Left lung (tissue), 10 donors: ENCODE results near the gene AMZ2. TPM values are rescaled to one million over a fixed set of nuclear protein-coding genes. Genes with fewer than 3 reads are reported as not detected.
A peak's percentile ranks its signal among the peaks of the same experiment; 100 is the strongest.

Experiments
- ATAC-seq: fragments of 200-7000 bp; cut with Tn5 transposase; one replicate; pipeline ENCODE4 v1.9.1; 2020; ENCODE audit warnings: moderate library complexity
- DNase-seq, 4 donors: peaks; one replicate each; pipeline ENCODE4 v3.0.0-alpha.2; 2013 to 2020
- H3K27ac ChIP-seq, 2 donors: fragments of 200-600 bp; sonication (generic) in 1 of 2; one replicate each; pipeline versions ENCODE4 v1.5.0 to v1.8.0; 2020 to 2021
- H3K27me3 ChIP-seq, 2 donors: fragments of 200-600 bp; sonication (generic) in 1 of 2; one replicate each; pipeline versions ENCODE4 v1.5.0 to v1.8.0; 2020 to 2021
- H3K36me3 ChIP-seq, 2 donors: fragments of 200-600 bp; sonication (generic) in 1 of 2; one replicate each; pipeline versions ENCODE4 v1.5.0 to v1.8.0; 2020 to 2021
- H3K4me1 ChIP-seq, 2 donors: fragments of 200-600 bp; one replicate each; pipeline ENCODE4 v1.8.0; 2021
- H3K4me3 ChIP-seq, 2 donors: fragments of 200-600 bp; sonication (generic) in 1 of 2; one replicate each; pipeline versions ENCODE4 v1.5.0 to v1.8.0; 2020 to 2021; ENCODE audit warnings: mild to moderate bottlenecking in 1 of 2
- H3K9me3 ChIP-seq, 2 donors: fragments of 200-600 bp; sonication (generic) in 1 of 2; one replicate each; pipeline versions ENCODE4 v1.5.0 to v1.8.0; 2020 to 2021
- intact Hi-C, 2 donors: fragments of 100-400 bp; cut with DNase I; formaldehyde crosslinking; loops; one replicate each; pipeline versions ENCODE4 v1.11.2 to v1.14.2; 2022
- polyA plus RNA-seq, 6 donors: library from polyadenylated mRNA; unstranded; fragments of 120-200 nt; gene quantifications; one replicate each; pipeline ENCODE4 v1.2.1, GENCODE V29; 2013; ENCODE audit not compliant: insufficient read length in 6 of 6
- total RNA-seq, 2 donors: library from RNA; stranded (reverse); fragmentation: NEBNext Ultra II Directional; extraction: Animal tissue kit (Norgen Biotek cat#: 25700); gene quantifications; one replicate each; pipeline ENCODE4 v1.2.1, GENCODE V29; 2021
- TF ChIP-seq, protein P1 (sequence below), 2 donors: fragments of 200-600 bp; sonication (generic) in 1 of 2; IDR thresholded peaks; one replicate each; pipeline versions ENCODE4 v1.5.0 to v1.8.0; 2021; ENCODE audit warnings: antibody characterized with exemption in 2 of 2
- donor health status: DM: no; HTN: yes; CAD: no.
- donor health status: DM: no; HTN: no; CAD: no.

The AMZ2 gene
- total and polyA plus RNA-seq, 8 donors = 48.4 to 86.1 (median 75.1) TPM

- TF ChIP-seq, protein P1, sequence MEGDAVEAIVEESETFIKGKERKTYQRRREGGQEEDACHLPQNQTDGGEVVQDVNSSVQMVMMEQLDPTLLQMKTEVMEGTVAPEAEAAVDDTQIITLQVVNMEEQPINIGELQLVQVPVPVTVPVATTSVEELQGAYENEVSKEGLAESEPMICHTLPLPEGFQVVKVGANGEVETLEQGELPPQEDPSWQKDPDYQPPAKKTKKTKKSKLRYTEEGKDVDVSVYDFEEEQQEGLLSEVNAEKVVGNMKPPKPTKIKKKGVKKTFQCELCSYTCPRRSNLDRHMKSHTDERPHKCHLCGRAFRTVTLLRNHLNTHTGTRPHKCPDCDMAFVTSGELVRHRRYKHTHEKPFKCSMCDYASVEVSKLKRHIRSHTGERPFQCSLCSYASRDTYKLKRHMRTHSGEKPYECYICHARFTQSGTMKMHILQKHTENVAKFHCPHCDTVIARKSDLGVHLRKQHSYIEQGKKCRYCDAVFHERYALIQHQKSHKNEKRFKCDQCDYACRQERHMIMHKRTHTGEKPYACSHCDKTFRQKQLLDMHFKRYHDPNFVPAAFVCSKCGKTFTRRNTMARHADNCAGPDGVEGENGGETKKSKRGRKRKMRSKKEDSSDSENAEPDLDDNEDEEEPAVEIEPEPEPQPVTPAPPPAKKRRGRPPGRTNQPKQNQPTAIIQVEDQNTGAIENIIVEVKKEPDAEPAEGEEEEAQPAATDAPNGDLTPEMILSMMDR (IDR thresholded peaks at IDR 0.05) = no peak
- intact Hi-C loops = no loop called here
- Histone ChIP-seq H3K27me3 (peaks cover 19 to 36% of the 10 kb centered on the region in 2 donors), H3K9me3 (no peaks in the 10 kb centered on the region), H3K27ac (peak overlapping the region; percentile 89 to 99), H3K4me1 (peaks cover 13 to 51% of the 10 kb centered on the region in 2 donors), H3K4me3 (peak overlapping the region in 1 of 2 donors; percentile 66), H3K36me3 (no peaks in the 10 kb centered on the region)
- ATAC-seq (no peak), DNase-seq (no peak)
Observed at GRCh38 chr17:68288375-68288774, 40.5 kb downstream of the AMZ2 start.

GRCh38 chr17:68288804-68289203 lies 41.0 kb downstream of the AMZ2 start:
- TF ChIP-seq, protein P1 (IDR thresholded peaks at IDR 0.05) = peak in 1 of 2 donors; percentile 34
- peak overlapping the region in 1 of 2 donors; percentile 66 for H3K4me3 ChIP-seq
- intact Hi-C loops = no loop called here
- H3K36me3 ChIP-seq = no peaks in the 10 kb centered on the region
- H3K4me1 ChIP-seq = peaks cover 13 to 51% of the 10 kb centered on the region in 2 donors
- no peaks in the 10 kb centered on the region for H3K9me3 ChIP-seq
- DNase-seq = peak in 1 of 4 donors; percentile 40
- no peak for ATAC-seq
- peaks cover 21 to 40% of the 10 kb centered on the region in 2 donors for H3K27me3 ChIP-seq
- peak overlapping the region; percentile 89 to 99 for H3K27ac ChIP-seq

DNA sequence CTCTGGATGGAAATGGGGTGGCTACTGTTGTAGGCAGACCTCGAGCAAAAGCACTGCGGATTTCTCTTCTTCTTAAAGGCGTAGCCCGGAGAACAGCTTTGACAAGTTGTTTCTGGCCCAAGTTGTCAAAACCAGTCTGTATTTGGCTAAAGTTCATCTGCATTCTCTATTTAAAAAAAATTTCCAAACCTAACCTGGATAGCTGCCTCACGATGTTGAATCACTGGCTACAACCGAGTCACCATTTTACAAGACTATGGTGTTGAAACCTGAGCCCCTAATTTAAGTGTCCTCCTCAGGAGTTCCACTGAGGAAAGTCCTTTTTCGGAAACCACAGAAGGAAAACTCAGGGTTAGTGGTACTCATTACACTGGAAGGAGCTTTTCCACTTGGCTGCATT lies 41.6 kb downstream of the AMZ2 start:
- peak overlapping the region; percentile 1 to 66 for H3K4me3 ChIP-seq
- peaks cover 24 to 47% of the 10 kb centered on the region in 2 donors for H3K27me3 ChIP-seq
- H3K9me3 ChIP-seq = no peaks in the 10 kb centered on the region
- DNase-seq (no peak), ATAC-seq (no peak)
- intact Hi-C loops = no loop called here
- H3K4me1 ChIP-seq = peaks cover 13 to 51% of the 10 kb centered on the region in 2 donors
- TF ChIP-seq, protein P1 (IDR thresholded peaks at IDR 0.05) = no peak
- H3K36me3 ChIP-seq = no peaks in the 10 kb centered on the region
- peak overlapping the region; percentile 89 to 99 for H3K27ac ChIP-seq

DNA sequence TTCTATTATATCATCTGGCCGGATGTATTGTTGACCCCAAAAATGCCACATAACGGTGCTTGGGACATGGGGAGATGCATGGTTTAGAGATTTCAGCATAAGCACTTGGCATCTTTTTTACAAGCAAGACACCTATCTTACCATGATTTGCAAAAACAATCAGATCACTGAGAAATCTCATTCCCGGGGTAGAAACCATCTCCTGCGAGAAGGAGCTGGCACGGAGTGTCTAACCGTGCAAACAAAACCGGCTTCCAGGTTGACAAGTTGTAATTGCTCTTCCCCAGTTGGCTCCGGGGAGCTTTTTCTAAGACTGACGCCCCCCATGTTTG lies 42.1 kb downstream of the AMZ2 start:
- Histone ChIP-seq H3K9me3 (no peaks in the 10 kb centered on the region), H3K4me3 (peak overlapping the region; percentile 1 to 66), H3K27ac (peak overlapping the region; percentile 89 to 99), H3K4me1 (peaks cover 13 to 51% of the 10 kb centered on the region in 2 donors), H3K27me3 (peaks cover 24 to 51% of the 10 kb centered on the region in 2 donors), H3K36me3 (no peaks in the 10 kb centered on the region)
- intact Hi-C loops = no loop called here
- DNase-seq = no peak
- ATAC-seq = no peak
- TF ChIP-seq, protein P1 (IDR thresholded peaks at IDR 0.05) = no peak

GRCh38 chr17:68290268-68290954 lies 42.6 kb downstream of the AMZ2 start:
- Histone ChIP-seq H3K9me3 (no peaks in the 10 kb centered on the region), H3K27me3 (peaks cover 24 to 54% of the 10 kb centered on the region in 2 donors), H3K4me1 (peaks cover 13 to 51% of the 10 kb centered on the region in 2 donors), H3K36me3 (no peaks in the 10 kb centered on the region), H3K4me3 (peak overlapping the region; percentile 48 to 66), H3K27ac (peak overlapping the region; percentile 89 to 99)
- TF ChIP-seq, protein P1 (IDR thresholded peaks at IDR 0.05) = no peak
- intact Hi-C loops = no loop called here
- ATAC-seq (no peak), DNase-seq (peak in 2 of 4 donors; percentile 61 to 92)
